Natural killer cell treated with Interleukin-12 subunit alpha and Interleukin-12 subunit beta and Interleukin-15 and Interleukin-18, amount 100 ng/mL, for 72 hours (primary cell): ENCODE measurements around the gene P2RX3. TPM values are rescaled to one million over a fixed set of nuclear protein-coding genes. Genes with fewer than 3 reads are reported as not detected.
A peak's percentile ranks its signal among the peaks of the same experiment; 100 is the strongest.

ENCODE experiments used
- ATAC-seq, 2 donors: fragments of 150-1000 bp; cut with Tn5 transposase in 1 of 2; sonication (Bioruptor Pico), chemical (Tn5 transposase) in 1 of 2; 2 replicates each; pipeline ENCODE4 v1.10.0; 2021
- DNase-seq: peaks from one replicate; pipeline ENCODE4 v3.0.0; 2022; ENCODE audit warnings: low spot score
- H3K27ac Mint-ChIP-seq, 2 donors: 1 replicate in 1 of 2; 2 replicates in 1 of 2; pipeline ENCODE4 v1.8.0; 2022; ENCODE audit warnings: mixed read lengths in 2 of 2, mild to moderate bottlenecking in 1 of 2, moderate library complexity in 1 of 2
- H3K27me3 Mint-ChIP-seq, 2 donors: 1 replicate in 1 of 2; 2 replicates in 1 of 2; pipeline ENCODE4 v1.8.0; 2022; ENCODE audit warnings: mixed read lengths in 2 of 2
- H3K36me3 Mint-ChIP-seq: one replicate; pipeline ENCODE4 v1.8.0; 2022; ENCODE audit warnings: mixed read lengths
- H3K4me1 Mint-ChIP-seq, 2 donors: 1 replicate in 1 of 2; 2 replicates in 1 of 2; pipeline ENCODE4 v1.8.0; 2022; ENCODE audit warnings: low read depth in 2 of 2, mixed read lengths in 2 of 2, mild to moderate bottlenecking in 1 of 2
- H3K4me3 Mint-ChIP-seq: one replicate; pipeline ENCODE4 v1.8.0; 2022; ENCODE audit warnings: mixed read lengths
- H3K9me3 Mint-ChIP-seq: 2 replicates; pipeline ENCODE4 v1.8.0; 2022; ENCODE audit warnings: mixed read lengths
- total RNA-seq, 2 donors: library from RNA; stranded (reverse); gene quantifications; one replicate each; pipeline ENCODE4 v1.2.3, GENCODE V29; 2022

Gene P2RX3
- total RNA-seq, 2 donors from 2014 or later, result not detected

DNA sequence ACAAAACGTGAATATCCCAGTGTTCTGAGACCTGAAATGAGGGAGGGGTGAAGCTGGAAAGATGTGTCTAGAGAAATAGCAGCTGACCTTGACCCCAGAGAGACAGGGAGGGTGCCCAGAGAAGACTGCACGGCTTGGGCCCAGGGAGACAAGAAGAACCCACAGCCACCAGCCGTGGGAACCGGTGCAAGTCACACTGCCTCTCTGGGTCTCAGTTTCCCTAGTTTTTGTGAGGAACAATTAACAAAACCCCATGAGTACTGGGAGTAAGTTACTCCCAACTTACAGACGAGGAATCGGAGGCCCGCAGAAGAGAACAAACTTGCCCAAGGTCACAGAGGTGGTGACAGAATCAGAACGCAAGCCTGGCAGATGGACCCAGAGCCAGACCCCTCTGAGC lies 32.6 kb upstream of the P2RX3 start:
- no peaks in the 10 kb centered on the region for H3K36me3 Mint-ChIP-seq
- no peaks in the 10 kb centered on the region for H3K4me1 Mint-ChIP-seq
- H3K4me3 Mint-ChIP-seq, result no peak overlapping the region
- DNase-seq (no peak), ATAC-seq (no peak)
- H3K27me3 Mint-ChIP-seq, result no peaks in the 10 kb centered on the region
- no peaks in the 10 kb centered on the region for H3K9me3 Mint-ChIP-seq
- H3K27ac Mint-ChIP-seq, result no peak overlapping the region

DNA sequence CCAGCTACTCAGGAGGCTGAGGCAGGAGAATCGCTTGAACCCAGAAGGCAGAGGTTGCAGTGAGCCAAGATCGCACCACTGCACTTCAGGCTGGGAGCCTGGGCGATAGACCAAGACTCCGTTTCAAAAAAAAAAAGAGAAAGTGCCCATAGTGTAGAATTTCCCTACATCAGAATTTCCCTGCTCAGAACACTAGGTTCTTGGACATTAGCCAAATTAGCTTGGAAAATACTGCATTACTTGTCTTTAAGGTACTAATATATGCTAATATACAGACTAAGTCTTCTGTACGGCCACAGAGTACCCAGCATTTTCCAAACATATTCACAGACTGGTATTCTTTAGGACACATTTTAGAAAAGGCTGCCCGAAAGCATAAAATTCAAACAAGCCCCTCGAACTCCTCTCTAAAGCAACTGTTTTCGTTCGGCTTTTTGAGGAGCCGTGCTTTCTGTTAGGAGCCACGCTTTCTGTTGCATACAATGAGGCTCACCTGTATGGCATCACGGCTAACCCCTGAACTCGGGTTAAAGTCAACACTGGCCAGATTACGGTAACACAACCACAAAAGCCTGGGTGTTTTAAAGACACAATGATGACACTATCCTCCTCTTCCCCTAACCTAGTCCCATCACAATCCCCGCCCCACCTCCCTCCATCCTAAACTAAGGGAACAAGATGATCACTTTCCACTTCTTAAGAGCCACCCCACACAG lies 31.8 kb upstream of the P2RX3 start:
- H3K9me3 Mint-ChIP-seq, result no peaks in the 10 kb centered on the region
- no peak overlapping the region for H3K4me3 Mint-ChIP-seq
- peaks cover 0 to 4% of the 10 kb centered on the region in 2 donors for H3K4me1 Mint-ChIP-seq
- no peaks in the 10 kb centered on the region for H3K27me3 Mint-ChIP-seq
- no peak for DNase-seq
- H3K36me3 Mint-ChIP-seq, result no peaks in the 10 kb centered on the region
- no peak for ATAC-seq
- H3K27ac Mint-ChIP-seq, result no peak overlapping the region

DNA sequence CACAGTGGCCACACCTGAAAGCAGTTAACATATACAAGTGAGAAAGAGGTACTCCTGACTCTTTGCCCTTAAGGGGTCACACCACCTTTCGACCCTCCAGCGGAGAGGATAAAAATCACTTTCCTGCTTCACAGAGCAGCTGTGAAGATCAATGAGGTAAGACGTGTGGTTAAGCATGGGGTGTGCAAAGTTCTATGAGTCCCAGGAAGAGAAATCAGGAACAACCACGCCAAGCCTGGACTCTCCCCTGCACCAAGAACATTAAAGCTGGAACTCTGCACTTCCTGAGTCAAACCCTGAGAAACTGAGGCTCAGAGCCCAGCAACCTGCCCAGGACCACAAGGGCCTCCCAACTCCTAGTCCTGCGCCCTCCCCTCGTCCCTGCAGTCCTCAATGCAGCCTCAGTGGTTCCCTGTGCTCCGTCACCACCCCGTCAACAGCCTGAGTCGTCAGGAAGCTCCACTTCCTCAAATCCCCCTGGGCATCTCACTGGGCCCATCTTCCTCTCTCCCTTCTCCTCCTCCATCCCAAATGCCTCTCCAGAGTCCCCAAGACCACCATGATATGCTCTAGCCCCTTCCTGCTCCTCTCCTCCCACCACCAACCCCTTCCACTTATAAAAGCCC lies 31.1 kb upstream of the P2RX3 start:
- Mint-ChIP-seq H3K27ac (no peak overlapping the region), H3K9me3 (no peaks in the 10 kb centered on the region), H3K4me3 (no peak overlapping the region), H3K4me1 (peaks cover 0 to 4% of the 10 kb centered on the region in 2 donors), H3K36me3 (no peaks in the 10 kb centered on the region), H3K27me3 (no peaks in the 10 kb centered on the region)
- ATAC-seq (no peak), DNase-seq (no peak)

DNA sequence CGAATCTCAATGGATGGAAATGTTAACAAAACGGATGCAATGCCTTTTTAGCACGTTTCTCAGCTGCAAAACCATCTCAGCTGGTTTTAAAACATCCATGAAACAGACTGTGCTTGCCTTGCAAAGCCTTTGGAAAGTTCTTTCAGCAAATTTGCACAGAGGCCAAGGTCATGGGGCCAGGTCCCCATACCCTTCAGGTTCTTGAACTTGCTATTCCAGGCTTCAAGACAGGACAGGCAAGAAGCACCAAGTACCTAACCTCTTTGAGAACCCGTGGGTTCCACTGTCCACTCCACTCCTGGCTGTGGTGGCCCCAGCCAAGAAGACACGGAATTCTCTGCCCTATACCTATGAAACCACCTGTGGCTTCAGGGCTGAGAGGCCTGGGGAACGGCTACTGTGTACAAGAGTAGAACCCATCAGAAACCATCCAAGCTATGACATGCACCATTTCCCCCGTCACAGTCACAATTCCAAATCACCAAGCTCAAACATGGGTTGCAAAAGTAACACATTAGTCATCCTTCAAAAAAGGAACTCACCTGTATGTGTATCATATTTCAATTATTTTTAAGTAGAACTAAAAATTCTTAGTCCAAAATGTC lies 30.4 kb upstream of the P2RX3 start:
- Mint-ChIP-seq H3K27ac (no peak overlapping the region), H3K4me1 (peaks cover 0 to 7% of the 10 kb centered on the region in 2 donors), H3K9me3 (no peaks in the 10 kb centered on the region), H3K27me3 (no peaks in the 10 kb centered on the region), H3K36me3 (no peaks in the 10 kb centered on the region), H3K4me3 (no peak overlapping the region)
- DNase-seq (no peak), ATAC-seq (no peak)

DNA sequence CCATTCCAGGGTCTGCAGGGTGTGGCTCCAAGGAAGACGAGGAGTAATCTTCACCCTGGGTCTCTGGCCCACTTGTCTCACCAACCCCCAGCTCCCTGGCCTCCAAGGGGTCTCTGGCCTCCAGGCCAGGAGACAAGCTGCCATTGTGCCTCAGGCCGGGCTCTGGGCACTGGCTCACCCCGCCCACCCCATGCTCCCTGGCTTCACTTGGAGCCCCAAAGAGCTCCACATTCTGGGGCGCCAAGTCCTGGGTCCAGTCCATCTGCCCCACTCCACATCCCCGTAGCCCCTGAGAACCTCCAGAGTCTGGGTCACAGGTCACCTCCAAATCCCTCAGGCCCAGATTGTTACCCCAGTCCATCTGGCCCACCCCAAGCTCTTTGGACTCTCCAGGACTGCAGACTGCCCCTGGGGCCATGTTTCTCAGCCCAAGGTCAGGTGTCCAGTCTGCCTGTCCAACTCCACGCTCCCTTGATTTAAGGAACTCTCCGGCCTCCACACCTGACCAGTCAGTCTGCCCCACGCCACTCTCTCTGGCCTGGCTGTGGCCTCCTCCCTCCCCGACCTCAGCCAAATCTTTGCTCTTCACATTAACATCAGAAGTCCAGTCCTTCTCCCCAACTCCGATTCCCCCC lies 29.6 kb upstream of the P2RX3 start:
- Mint-ChIP-seq H3K4me3 (no peak overlapping the region), H3K4me1 (peaks cover 0 to 7% of the 10 kb centered on the region in 2 donors), H3K27ac (peak overlapping the region in 1 of 2 donors; percentile 38), H3K36me3 (no peaks in the 10 kb centered on the region), H3K9me3 (no peaks in the 10 kb centered on the region), H3K27me3 (no peaks in the 10 kb centered on the region)
- ATAC-seq (no peak), DNase-seq (no peak)

DNA sequence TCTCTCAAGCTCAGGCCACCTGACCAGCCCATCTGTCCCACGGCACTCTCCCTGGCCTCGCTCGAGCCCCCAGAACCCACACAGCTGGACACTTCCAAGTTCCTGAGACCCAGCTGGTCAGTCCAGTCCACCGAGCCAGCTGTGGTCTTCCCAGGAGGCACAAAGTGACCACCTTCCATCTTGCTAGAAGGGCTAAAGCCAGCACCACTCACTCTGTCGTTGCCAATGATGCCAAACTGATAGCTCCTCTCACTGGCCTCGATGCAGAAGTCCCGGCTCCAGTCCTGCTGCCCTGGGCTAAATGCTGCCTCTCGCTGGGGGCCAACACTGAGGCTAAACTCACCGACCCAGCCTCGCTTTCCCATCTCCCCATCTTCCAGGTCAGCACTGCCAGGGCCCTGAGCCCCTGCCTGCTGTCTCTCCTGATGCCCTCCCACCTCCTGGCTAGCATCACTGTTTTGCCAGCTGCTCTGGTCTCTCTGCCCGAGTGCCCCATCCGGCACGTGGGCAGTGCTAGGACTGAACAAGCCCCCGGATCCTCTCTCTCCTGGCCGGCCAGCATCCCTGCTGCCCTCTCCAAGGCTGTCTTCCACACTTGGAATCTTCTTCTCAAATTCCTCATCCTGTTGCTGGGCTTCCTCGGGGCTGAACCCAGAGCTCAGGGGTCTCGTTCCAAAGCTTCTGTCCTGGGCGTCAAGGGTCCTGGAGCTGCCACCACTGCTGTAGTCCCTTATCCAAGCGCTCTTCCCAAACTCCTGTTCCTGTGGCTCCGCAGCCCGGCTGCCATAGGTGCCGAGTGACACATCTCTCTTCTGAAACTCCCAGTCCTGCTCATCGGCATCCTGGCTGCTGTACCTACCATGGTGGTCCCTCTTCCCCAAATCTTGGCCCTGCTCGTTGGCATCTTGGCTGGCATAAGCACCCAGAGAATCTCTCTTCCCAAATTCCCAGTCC lies 28.8 kb upstream of the P2RX3 start:
- no peaks in the 10 kb centered on the region for H3K9me3 Mint-ChIP-seq
- H3K27me3 Mint-ChIP-seq, result no peaks in the 10 kb centered on the region
- H3K36me3 Mint-ChIP-seq, result no peaks in the 10 kb centered on the region
- no peak overlapping the region for H3K4me3 Mint-ChIP-seq
- peak overlapping the region in 1 of 2 donors; percentile 38 for H3K27ac Mint-ChIP-seq
- peaks cover 0 to 7% of the 10 kb centered on the region in 2 donors for H3K4me1 Mint-ChIP-seq
- ATAC-seq (no peak), DNase-seq (no peak)

DNA sequence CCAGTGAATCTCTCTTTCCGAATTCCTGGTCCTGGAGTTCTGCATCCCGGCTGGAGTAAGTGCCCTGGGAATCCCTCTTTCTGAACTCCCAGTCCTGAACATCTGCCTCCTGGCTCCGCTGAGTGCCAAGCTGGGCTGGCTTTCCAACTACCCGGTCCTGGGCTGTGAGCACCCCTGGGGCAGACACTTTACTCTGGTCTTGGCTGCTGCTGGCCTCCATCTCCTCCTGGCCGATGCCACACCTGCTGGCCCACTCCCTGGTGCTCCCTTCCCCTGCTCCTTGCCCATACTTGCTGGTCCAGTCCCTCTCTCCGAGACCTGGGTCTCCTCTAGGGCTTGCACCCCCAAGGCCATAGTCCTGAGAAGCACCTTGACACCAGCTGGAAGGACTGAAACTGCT lies 28.1 kb upstream of the P2RX3 start:
- peaks cover 0 to 7% of the 10 kb centered on the region in 2 donors for H3K4me1 Mint-ChIP-seq
- no peak overlapping the region for H3K27ac Mint-ChIP-seq
- no peaks in the 10 kb centered on the region for H3K36me3 Mint-ChIP-seq
- ATAC-seq, result no peak
- H3K27me3 Mint-ChIP-seq, result no peaks in the 10 kb centered on the region
- no peaks in the 10 kb centered on the region for H3K9me3 Mint-ChIP-seq
- H3K4me3 Mint-ChIP-seq, result no peak overlapping the region
- no peak for DNase-seq

DNA sequence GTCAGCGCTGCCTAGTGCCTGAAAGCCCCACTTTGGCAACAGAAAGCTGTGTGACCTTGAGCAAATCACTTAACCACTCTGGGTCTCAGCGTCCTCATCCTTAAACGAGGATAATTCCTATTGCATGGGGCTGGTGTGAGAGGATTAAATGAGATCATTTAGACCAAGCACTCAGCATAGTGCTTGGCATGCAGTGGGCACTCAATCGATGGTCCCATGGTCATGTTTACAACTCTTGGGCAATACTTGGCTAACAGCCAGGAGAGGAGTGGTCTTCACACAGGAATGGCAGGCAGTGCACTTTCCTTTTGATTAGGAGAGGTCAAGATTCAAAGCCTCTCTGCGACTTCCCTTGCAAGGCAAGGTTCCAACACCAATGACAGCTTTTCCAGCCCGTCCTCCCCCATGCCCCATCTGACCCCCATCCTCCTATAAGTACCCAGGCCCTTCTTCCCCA lies 27.5 kb upstream of the P2RX3 start:
- Mint-ChIP-seq H3K36me3 (no peaks in the 10 kb centered on the region), H3K27me3 (no peaks in the 10 kb centered on the region), H3K4me3 (peak overlapping the region; percentile 8), H3K9me3 (no peaks in the 10 kb centered on the region), H3K27ac (no peak overlapping the region), H3K4me1 (peaks cover 0 to 7% of the 10 kb centered on the region in 2 donors)
- DNase-seq (no peak), ATAC-seq (no peak)

DNA sequence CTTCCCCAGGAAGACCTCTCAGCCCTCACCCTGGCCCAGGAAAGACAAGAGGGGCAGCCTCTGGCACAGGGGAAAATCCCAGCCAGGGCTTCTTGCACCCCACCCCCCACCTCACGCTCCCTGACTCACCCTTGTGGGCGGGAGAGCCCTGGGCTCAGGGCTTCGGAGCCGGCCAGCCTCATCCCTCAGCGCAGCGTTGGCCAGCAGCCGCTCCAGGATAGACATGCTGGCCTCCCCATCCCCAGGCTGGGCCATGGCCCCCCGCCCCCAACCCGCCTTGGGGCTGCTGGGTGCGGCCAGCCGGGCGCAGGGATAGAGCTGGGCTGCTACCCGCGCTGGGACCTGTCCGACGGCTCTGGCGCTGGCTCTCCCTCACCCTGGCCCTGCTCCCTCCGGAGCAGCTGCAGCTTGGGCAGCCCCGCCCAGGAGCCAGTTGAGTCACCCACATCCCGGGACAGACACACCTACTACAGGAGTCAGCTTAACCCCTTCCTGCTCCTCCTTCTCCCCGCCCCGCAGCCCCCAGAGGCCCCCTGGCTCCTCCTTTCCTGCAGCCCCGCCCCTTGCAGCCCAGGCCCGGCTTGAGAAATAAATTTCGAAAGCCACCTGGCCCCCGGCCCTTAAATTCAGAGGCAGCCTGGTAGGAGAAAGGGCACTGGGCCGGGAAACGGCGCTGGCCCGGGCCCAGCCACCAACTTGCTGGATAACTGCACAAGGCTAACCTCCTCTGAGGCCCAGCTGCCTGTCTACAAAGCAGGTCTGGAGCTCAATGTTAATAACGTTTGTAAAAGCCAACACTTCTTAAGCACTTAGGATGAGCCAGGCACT lies 26.8 kb upstream of the P2RX3 start:
- Mint-ChIP-seq H3K27me3 (no peaks in the 10 kb centered on the region), H3K9me3 (no peaks in the 10 kb centered on the region), H3K27ac (no peak overlapping the region), H3K4me1 (peaks cover 0 to 7% of the 10 kb centered on the region in 2 donors), H3K36me3 (no peaks in the 10 kb centered on the region), H3K4me3 (peak overlapping the region; percentile 26)
- ATAC-seq (peak; percentile 91 to 92), DNase-seq (peak; percentile 76)

DNA sequence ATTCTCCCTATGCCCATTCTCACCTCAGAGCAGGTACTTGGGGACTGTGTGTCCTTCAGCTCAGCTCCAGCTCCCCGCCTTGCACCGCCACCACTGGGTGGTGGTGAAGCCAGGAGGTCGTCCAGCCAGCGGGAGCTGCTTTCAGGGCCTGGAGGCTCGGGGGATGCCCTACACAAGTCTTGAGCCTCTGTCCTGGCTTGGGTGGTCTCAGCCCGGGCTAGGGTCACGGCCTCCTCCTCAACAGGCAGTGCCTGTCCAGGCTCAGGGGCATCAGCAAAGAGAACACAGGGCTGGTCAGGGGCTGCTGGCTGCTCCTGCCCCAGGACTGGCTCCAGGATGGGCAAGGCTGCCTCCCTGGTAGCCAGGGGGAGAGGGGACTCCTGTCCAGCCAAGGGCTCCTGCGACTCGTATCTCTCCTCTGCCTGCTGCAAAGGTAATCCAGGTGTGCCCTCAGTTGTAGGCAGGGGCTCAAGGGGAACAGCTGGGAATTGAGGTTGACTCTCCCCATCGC lies 25.6 kb upstream of the P2RX3 start:
- DNase-seq (no peak), ATAC-seq (no peak)
- Mint-ChIP-seq H3K27ac (no peak overlapping the region), H3K4me1 (peaks cover 0 to 7% of the 10 kb centered on the region in 2 donors), H3K36me3 (no peaks in the 10 kb centered on the region), H3K27me3 (no peaks in the 10 kb centered on the region), H3K9me3 (no peaks in the 10 kb centered on the region), H3K4me3 (no peak overlapping the region)

DNA sequence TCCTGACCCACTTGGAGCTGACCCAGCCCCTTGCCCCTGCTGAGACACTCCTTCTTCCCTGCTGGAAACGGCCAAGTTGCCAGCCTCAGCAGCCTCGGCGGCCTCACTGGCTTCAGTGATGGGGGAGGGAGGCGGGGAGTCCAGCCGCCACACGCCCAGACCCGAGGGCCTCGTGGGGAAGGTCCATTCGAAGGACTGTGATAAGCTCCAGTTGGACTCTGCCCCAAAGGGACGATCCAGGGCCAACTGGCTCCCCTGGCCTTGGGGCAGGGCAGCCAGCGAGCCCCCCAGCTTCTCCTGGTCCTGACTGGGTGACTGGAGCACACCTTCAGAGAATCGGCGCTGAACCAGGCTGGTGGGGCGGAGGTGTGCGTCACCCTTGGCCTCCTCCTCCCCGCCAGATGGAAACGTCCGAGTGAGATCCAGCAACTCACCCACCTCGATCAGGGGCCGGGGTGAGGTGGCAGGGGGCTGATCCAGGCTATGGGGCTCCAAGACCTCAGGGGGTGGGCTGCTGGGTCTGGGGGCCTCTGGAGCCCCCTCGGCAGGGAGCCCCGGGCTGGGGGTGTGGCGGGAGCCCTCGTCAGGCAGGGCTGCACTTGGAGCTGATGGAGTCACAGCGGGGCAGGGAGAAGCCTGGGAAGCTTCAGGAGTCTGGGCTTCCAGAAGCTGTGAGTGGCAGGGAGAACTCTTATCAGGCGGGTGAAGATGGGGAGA lies 24.9 kb upstream of the P2RX3 start:
- Mint-ChIP-seq H3K4me1 (peaks cover 0 to 7% of the 10 kb centered on the region in 2 donors), H3K27me3 (no peaks in the 10 kb centered on the region), H3K4me3 (no peak overlapping the region), H3K9me3 (no peaks in the 10 kb centered on the region), H3K27ac (no peak overlapping the region), H3K36me3 (no peaks in the 10 kb centered on the region)
- no peak for ATAC-seq
- no peak for DNase-seq

DNA sequence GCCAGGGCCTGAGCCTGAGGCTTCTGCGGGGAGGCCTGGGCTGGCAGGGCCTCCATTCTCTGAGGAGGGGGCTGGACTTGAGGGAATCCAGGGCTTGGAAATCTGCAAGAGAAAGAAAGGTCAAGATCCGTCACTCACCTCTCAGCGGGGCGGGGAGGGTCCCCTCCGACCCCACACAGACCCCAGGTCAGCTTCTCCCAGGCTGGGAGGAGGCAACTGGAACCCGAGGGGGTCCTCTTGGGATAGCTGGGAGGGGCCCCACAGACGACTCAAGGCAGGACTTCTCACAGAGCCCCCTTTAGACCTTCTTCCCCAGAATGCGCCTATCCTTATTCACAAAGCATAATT lies 24.4 kb upstream of the P2RX3 start:
- H3K36me3 Mint-ChIP-seq, result no peaks in the 10 kb centered on the region
- H3K9me3 Mint-ChIP-seq, result no peaks in the 10 kb centered on the region
- no peak overlapping the region for H3K4me3 Mint-ChIP-seq
- DNase-seq, result no peak
- no peaks in the 10 kb centered on the region for H3K27me3 Mint-ChIP-seq
- peaks cover 0 to 7% of the 10 kb centered on the region in 2 donors for H3K4me1 Mint-ChIP-seq
- no peak overlapping the region for H3K27ac Mint-ChIP-seq
- no peak for ATAC-seq
